ENCODE results near the gene FAT1.
A peak's percentile ranks its signal among the peaks of the same experiment; 100 is the strongest.

FAT1 gene

GRCh38 chr4:186724864-186725468 is 1.3 kb upstream of the FAT1 start (continued):
- peak; percentile 90 for TF ChIP-seq ZNF449 (tag by site-specific recombination; IDR thresholded peaks at IDR 0.05)
- no peak for TF ChIP-seq ZNF560 (tag by site-specific recombination; IDR thresholded peaks at IDR 0.05; ENCODE audit: borderline replicate concordance)
- TF ChIP-seq ZNF624 (tag by site-specific recombination; IDR thresholded peaks at IDR 0.05), result no peak
- no peak for TF ChIP-seq ZNF221 (tag by site-specific recombination; IDR thresholded peaks at IDR 0.05; ENCODE audit: borderline replicate concordance)
- TF ChIP-seq ZNF24 (tag by site-specific recombination; IDR thresholded peaks at IDR 0.05), result no peak
- no peak for TF ChIP-seq PRDM6 (tag by site-specific recombination; IDR thresholded peaks at IDR 0.05)
- no peak for TF ChIP-seq ZBTB20 (tag by site-specific recombination; IDR thresholded peaks at IDR 0.05)
- TF ChIP-seq TRIM28 (IDR thresholded peaks at IDR 0.05; ENCODE audit: borderline replicate concordance, low read length), result no peak
- no peak for TF ChIP-seq ELK4 (IDR thresholded peaks at IDR 0.05; ENCODE audit: borderline replicate concordance, low read depth, low read length)
- no peak for TF ChIP-seq ZNF785 (tag by site-specific recombination; IDR thresholded peaks at IDR 0.05)
- no peak for TF ChIP-seq ZNF48 (tag by site-specific recombination; IDR thresholded peaks at IDR 0.05)
- no peak for TF ChIP-seq ZXDB (tag by site-specific recombination; IDR thresholded peaks at IDR 0.05)
- TF ChIP-seq ZSCAN4 (tag by site-specific recombination; IDR thresholded peaks at IDR 0.05), result 0 out of 2 replicates have a peak, but pooled peaks have one; percentile 14
- TF ChIP-seq ZBTB17 (tag by site-specific recombination; IDR thresholded peaks at IDR 0.05), result peak; percentile 68; the same call in 1 of the 2 replicates
- TF ChIP-seq CTCF (tag by site-specific recombination; IDR thresholded peaks at IDR 0.05), result no peak
- TF ChIP-seq ZFHX2 (tag by site-specific recombination; conservative IDR thresholded peaks at IDR 0.05), result no peak
- no peak for TF ChIP-seq ZNF514 (tag by site-specific recombination; IDR thresholded peaks at IDR 0.05)
- no peak for TF ChIP-seq ZEB2 (tag by site-specific recombination; IDR thresholded peaks at IDR 0.05)
- TF ChIP-seq ZNF37A (tag by site-specific recombination; IDR thresholded peaks at IDR 0.05), result no peak
- TF ChIP-seq ZNF488 (tag by site-specific recombination; IDR thresholded peaks at IDR 0.05), result no peak
- no peak for TF ChIP-seq GLI2 (tag by site-specific recombination; IDR thresholded peaks at IDR 0.05; ENCODE audit: borderline replicate concordance, low read depth)
- no peak for TF ChIP-seq ZNF473 (tag by site-specific recombination; IDR thresholded peaks at IDR 0.05)
- TF ChIP-seq ZNF211 (tag by site-specific recombination; IDR thresholded peaks at IDR 0.05; ENCODE audit: low read depth), result no peak
- no peak for TF ChIP-seq ZNF513 (tag by site-specific recombination; IDR thresholded peaks at IDR 0.05)
- TF ChIP-seq PRDM10 (tag by site-specific recombination; IDR thresholded peaks at IDR 0.05), result peak; percentile 33; the same call in 1 of the 2 replicates
- no peak for TF ChIP-seq ZNF114 (tag by site-specific recombination; IDR thresholded peaks at IDR 0.05)
- no peak for TF ChIP-seq ZNF621 (tag by site-specific recombination; IDR thresholded peaks at IDR 0.05)
